Measurements from ENCODE around the gene FANK1.
"Not testable (repeated sequence)": the region's sequence is repeated elsewhere in the genome, so short reads cannot be mapped to it uniquely, and the experiment has no call there.

GRCh38 chr10:125917704-125918361 is 21.5 kb downstream of the FANK1 start:
- TF ChIP-seq POLR2A, CTCF (IDR thresholded peaks at IDR 0.05): not testable (repeated sequence)
